ENCODE results near the gene PCDHGA3. TPM values are rescaled to one million over a fixed set of nuclear protein-coding genes. Genes with fewer than 3 reads are reported as not detected.

PCDHGA3 gene
- total and polyA plus RNA-seq, 9 of the 15 experiments (the other 6 are each of a cell fraction or from before 2014, with no cell fraction given), result 0.13 to 0.28 (median 0.18) TPM; not detected in 2

DNA sequence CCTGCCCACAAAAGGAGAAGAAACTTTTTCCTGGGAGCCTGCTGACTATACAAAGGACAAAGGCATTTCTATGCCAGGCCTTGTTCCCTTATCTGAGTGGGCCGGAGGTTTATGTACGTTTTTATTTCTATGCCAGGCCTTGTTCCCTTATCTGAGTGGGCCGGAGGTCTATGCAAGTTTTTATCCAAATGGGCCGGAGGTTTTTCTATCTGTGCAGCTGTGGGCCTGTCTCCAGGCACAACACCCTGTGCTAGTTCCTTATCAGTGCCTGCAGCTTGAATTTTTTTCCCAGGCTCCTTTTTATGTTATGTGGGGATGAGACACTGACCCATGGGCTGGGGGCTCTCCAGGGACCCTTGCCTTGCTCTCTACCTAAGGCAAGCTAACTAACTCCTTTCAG lies 45.3 kb upstream of the PCDHGA3 start (continued):
- TF ChIP-seq FOXA1 (IDR thresholded peaks at IDR 0.05; ENCODE audit: borderline replicate concordance), result no peak
- TF ChIP-seq SMARCA4 (IDR thresholded peaks at IDR 0.05), result peak; percentile 64
- TF ChIP-seq KDM1A (IDR thresholded peaks at IDR 0.05), result peak; percentile 14 to 51; a peak in 1 of 4 replicates
- TF ChIP-seq POLR2AphosphoS5 (IDR thresholded peaks at IDR 0.05; ENCODE audit: control insufficient read depth, insufficient read depth, low read depth, low read length), result peak; percentile 89
- TF ChIP-seq, protein P1, sequence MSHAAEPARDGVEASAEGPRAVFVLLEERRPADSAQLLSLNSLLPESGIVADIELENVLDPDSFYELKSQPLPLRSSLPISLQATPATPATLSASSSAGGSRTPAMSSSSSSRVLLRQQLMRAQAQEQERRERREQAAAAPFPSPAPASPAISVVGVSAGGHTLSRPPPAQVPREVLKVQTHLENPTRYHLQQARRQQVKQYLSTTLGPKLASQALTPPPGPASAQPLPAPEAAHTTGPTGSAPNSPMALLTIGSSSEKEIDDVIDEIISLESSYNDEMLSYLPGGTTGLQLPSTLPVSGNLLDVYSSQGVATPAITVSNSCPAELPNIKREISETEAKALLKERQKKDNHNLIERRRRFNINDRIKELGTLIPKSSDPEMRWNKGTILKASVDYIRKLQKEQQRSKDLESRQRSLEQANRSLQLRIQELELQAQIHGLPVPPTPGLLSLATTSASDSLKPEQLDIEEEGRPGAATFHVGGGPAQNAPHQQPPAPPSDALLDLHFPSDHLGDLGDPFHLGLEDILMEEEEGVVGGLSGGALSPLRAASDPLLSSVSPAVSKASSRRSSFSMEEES (CRISPR knock-in tag; IDR thresholded peaks at IDR 0.05), result no peak
- peak; percentile 87 for TF ChIP-seq SMAD4 (CRISPR knock-in tag; conservative IDR thresholded peaks at IDR 0.05)
- no peak for TF ChIP-seq SMAD3 (CRISPR knock-in tag; conservative IDR thresholded peaks at IDR 0.05)
- peak; percentile 47 for TF ChIP-seq HDAC3 (IDR thresholded peaks at IDR 0.05; ENCODE audit: borderline replicate concordance, partially characterized antibody)
- TF ChIP-seq CBFA2T3 (IDR thresholded peaks at IDR 0.05), result peak; percentile 94
- TF ChIP-seq, protein P2, sequence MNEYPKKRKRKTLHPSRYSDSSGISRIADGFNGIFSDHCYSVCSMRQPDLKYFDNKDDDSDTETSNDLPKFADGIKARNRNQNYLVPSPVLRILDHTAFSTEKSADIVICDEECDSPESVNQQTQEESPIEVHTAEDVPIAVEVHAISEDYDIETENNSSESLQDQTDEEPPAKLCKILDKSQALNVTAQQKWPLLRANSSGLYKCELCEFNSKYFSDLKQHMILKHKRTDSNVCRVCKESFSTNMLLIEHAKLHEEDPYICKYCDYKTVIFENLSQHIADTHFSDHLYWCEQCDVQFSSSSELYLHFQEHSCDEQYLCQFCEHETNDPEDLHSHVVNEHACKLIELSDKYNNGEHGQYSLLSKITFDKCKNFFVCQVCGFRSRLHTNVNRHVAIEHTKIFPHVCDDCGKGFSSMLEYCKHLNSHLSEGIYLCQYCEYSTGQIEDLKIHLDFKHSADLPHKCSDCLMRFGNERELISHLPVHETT (CRISPR knock-in tag; conservative IDR thresholded peaks at IDR 0.05 in 1 of 2, IDR thresholded peaks at IDR 0.05 in 1 of 2), result 0 out of 4 replicates have a peak, but pooled peaks of 1 of the 2 experiments have one; percentile 23
- no peak for TF ChIP-seq ETV5 (CRISPR knock-in tag; IDR thresholded peaks at IDR 0.05; ENCODE audit: low read depth)
- peak; percentile 72; the same call in 1 of the 2 replicates for TF ChIP-seq DMBX1 (CRISPR knock-in tag; IDR thresholded peaks at IDR 0.05; ENCODE audit: borderline replicate concordance)
- peak; percentile 91 for TF ChIP-seq ARID1B (IDR thresholded peaks at IDR 0.05)
- TF ChIP-seq, protein P3, sequence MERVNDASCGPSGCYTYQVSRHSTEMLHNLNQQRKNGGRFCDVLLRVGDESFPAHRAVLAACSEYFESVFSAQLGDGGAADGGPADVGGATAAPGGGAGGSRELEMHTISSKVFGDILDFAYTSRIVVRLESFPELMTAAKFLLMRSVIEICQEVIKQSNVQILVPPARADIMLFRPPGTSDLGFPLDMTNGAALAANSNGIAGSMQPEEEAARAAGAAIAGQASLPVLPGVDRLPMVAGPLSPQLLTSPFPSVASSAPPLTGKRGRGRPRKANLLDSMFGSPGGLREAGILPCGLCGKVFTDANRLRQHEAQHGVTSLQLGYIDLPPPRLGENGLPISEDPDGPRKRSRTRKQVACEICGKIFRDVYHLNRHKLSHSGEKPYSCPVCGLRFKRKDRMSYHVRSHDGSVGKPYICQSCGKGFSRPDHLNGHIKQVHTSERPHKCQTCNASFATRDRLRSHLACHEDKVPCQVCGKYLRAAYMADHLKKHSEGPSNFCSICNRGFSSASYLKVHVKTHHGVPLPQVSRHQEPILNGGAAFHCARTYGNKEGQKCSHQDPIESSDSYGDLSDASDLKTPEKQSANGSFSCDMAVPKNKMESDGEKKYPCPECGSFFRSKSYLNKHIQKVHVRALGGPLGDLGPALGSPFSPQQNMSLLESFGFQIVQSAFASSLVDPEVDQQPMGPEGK (CRISPR knock-in tag; IDR thresholded peaks at IDR 0.05; ENCODE audit: borderline replicate concordance), result no peak
- TF ChIP-seq L3MBTL2 (IDR thresholded peaks at IDR 0.05), result no peak
- no peak for TF ChIP-seq CSDE1 (IDR thresholded peaks at IDR 0.05)
- peak; percentile 89 for TF ChIP-seq NCOR1 (IDR thresholded peaks at IDR 0.05)
- peak; percentile 87 for TF ChIP-seq PML (IDR thresholded peaks at IDR 0.05; ENCODE audit: low read length)
- TF ChIP-seq, protein P4, sequence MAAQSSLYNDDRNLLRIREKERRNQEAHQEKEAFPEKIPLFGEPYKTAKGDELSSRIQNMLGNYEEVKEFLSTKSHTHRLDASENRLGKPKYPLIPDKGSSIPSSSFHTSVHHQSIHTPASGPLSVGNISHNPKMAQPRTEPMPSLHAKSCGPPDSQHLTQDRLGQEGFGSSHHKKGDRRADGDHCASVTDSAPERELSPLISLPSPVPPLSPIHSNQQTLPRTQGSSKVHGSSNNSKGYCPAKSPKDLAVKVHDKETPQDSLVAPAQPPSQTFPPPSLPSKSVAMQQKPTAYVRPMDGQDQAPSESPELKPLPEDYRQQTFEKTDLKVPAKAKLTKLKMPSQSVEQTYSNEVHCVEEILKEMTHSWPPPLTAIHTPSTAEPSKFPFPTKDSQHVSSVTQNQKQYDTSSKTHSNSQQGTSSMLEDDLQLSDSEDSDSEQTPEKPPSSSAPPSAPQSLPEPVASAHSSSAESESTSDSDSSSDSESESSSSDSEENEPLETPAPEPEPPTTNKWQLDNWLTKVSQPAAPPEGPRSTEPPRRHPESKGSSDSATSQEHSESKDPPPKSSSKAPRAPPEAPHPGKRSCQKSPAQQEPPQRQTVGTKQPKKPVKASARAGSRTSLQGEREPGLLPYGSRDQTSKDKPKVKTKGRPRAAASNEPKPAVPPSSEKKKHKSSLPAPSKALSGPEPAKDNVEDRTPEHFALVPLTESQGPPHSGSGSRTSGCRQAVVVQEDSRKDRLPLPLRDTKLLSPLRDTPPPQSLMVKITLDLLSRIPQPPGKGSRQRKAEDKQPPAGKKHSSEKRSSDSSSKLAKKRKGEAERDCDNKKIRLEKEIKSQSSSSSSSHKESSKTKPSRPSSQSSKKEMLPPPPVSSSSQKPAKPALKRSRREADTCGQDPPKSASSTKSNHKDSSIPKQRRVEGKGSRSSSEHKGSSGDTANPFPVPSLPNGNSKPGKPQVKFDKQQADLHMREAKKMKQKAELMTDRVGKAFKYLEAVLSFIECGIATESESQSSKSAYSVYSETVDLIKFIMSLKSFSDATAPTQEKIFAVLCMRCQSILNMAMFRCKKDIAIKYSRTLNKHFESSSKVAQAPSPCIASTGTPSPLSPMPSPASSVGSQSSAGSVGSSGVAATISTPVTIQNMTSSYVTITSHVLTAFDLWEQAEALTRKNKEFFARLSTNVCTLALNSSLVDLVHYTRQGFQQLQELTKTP (IDR thresholded peaks at IDR 0.05; ENCODE audit: low read depth in 1 of 2, partially characterized antibody in 2 of 2), result no peak
- no peak for TF ChIP-seq BHLHE40 (IDR thresholded peaks at IDR 0.05; ENCODE audit: low read length)
- TF ChIP-seq KLF16 (IDR thresholded peaks at IDR 0.05), result peak; percentile 90
